IMR-90 (cell line): Measurements from ENCODE around the gene MARCO. TPM values are rescaled to one million over a fixed set of nuclear protein-coding genes. Genes with fewer than 3 reads are reported as not detected.

Experiments
- ATAC-seq: fragments of 200-7000 bp; cut with Tn5 transposase; 2 replicates; pipeline ENCODE4 v1.9.1; 2020; ENCODE audit warnings: low read depth, mild to moderate bottlenecking, moderate library complexity
- BruUV-seq: library from RNA; stranded (reverse); fragments of 400-500 nt; replicated peaks from 2 replicates; lab custom pipeline; 2021; lab: Mats Ljungman, UMichigan
- CTCF ChIA-PET: fragments of 300-600 bp; formaldehyde crosslinking; extraction: SDS; loops from one replicate; lab custom pipeline; 2021; ENCODE audit warnings: antibody characterized with exemption; lab: Yijun Ruan, JAX
- POLR2A ChIA-PET: fragments of 300-600 bp; sonication (Branson Sonifier 250); formaldehyde crosslinking; loops from one replicate; lab custom pipeline; 2022; ENCODE audit warnings: antibody characterized with exemption; ENCODE audit not compliant: unreplicated experiment; lab: Charles Lee
- DNase-seq: peaks from one replicate; pipeline ENCODE4 v3.0.0; 2013
- H2AFZ ChIP-seq: replicated peaks from 2 replicates; pipeline ENCODE3; 2013; ENCODE audit warnings: low read length, mild to moderate bottlenecking; ENCODE audit not compliant: poor library complexity
- H2AK5ac ChIP-seq: 2 replicates; pipeline ENCODE4 v1.6.1; 2013; ENCODE audit warnings: low read depth, low read length, inconsistent platforms
- H2AK9ac ChIP-seq: replicated peaks from 2 replicates; pipeline ENCODE3; 2013; ENCODE audit warnings: mild to moderate bottlenecking, low read depth, low read length, moderate library complexity; ENCODE audit not compliant: poor library complexity
- H2BK120ac ChIP-seq: 2 replicates; pipeline ENCODE4 v1.6.1; 2013; ENCODE audit warnings: low read depth, low read length, inconsistent platforms
- H2BK15ac ChIP-seq: 3 replicates; pipeline ENCODE4 v1.6.1; 2013; ENCODE audit warnings: low read depth, low read length, inconsistent platforms
- H2BK20ac ChIP-seq: 2 replicates; pipeline ENCODE4 v1.6.1; 2013; ENCODE audit warnings: low read depth, mild to moderate bottlenecking, inconsistent platforms, low read length, moderate library complexity
- H2BK5ac ChIP-seq: 2 replicates; pipeline ENCODE4 v1.6.1; 2013; ENCODE audit warnings: mild to moderate bottlenecking, low read depth, low read length, inconsistent platforms; ENCODE audit not compliant: poor library complexity, severe bottlenecking
- H3K14ac ChIP-seq: replicated peaks from 2 replicates; pipeline ENCODE4 v1.6.1; 2013; ENCODE audit warnings: low read depth, low read length, inconsistent platforms
- H3K18ac ChIP-seq: 2 replicates; pipeline ENCODE4 v1.6.1; 2013; ENCODE audit warnings: low read depth, low read length, control low read depth
- H3K23ac ChIP-seq: 2 replicates; pipeline ENCODE4 v1.6.1; 2013; ENCODE audit warnings: low read depth, low read length, inconsistent platforms
- H3K27ac ChIP-seq: 2 replicates; pipeline ENCODE4 v1.5.1; 2013; ENCODE audit warnings: mild to moderate bottlenecking, control low read depth, low read length; ENCODE audit not compliant: insufficient read depth
- H3K27me3 ChIP-seq: 2 replicates; pipeline ENCODE4 v1.6.1; 2013; ENCODE audit warnings: low read length; ENCODE audit not compliant: control insufficient read depth, insufficient read depth
- H3K36me3 ChIP-seq: 2 replicates; pipeline ENCODE4 v1.6.1; 2013; ENCODE audit warnings: low read length, mixed read lengths; ENCODE audit not compliant: control insufficient read depth, insufficient read depth
- H3K4ac ChIP-seq: 2 replicates; pipeline ENCODE4 v1.6.1; 2013; ENCODE audit warnings: low read depth, low read length, inconsistent platforms
- H3K4me1 ChIP-seq: 2 replicates; pipeline ENCODE4 v1.6.1; 2013; ENCODE audit warnings: low read length, mixed read lengths; ENCODE audit not compliant: control insufficient read depth, insufficient read depth
- H3K4me2 ChIP-seq: 2 replicates; pipeline ENCODE4 v1.6.1; 2013; ENCODE audit warnings: low read depth, mild to moderate bottlenecking, control low read depth, low read length, moderate library complexity
- H3K4me3 ChIP-seq: 2 replicates; pipeline ENCODE4 v1.5.1; 2013; ENCODE audit warnings: low read depth, mild to moderate bottlenecking, control low read depth, low read length, moderate library complexity; ENCODE audit not compliant: insufficient read depth
- H3K56ac ChIP-seq: 2 replicates; pipeline ENCODE4 v1.6.1; 2013; ENCODE audit warnings: low read length, inconsistent platforms; ENCODE audit not compliant: insufficient read depth; ENCODE audit errors: extremely low read depth
- H3K79me1 ChIP-seq, 2 experiments: 2 replicates each; pipeline ENCODE4 v1.6.1; 2013; ENCODE audit warnings: low read length in 2 of 2, inconsistent platforms in 1 of 2, low read depth in 1 of 2
- H3K9ac ChIP-seq: 2 replicates; pipeline ENCODE4 v1.6.1; 2013; ENCODE audit warnings: low read depth, low read length, control low read depth
- H3K9me1 ChIP-seq: 2 replicates; pipeline ENCODE4 v1.6.1; 2013; ENCODE audit warnings: low read length, inconsistent platforms; ENCODE audit not compliant: insufficient read depth
- H3K9me3 ChIP-seq: 2 replicates; pipeline ENCODE4 v1.6.1; 2013; ENCODE audit warnings: low read length; ENCODE audit not compliant: control insufficient read depth, insufficient read depth
- H4K20me1 ChIP-seq: 2 replicates; pipeline ENCODE4 v1.6.1; 2013; ENCODE audit warnings: low read length, inconsistent platforms; ENCODE audit not compliant: insufficient read depth
- H4K5ac ChIP-seq: 2 replicates; pipeline ENCODE4 v1.6.1; 2013; ENCODE audit warnings: mild to moderate bottlenecking, low read depth, low read length, control low read depth
- H4K8ac ChIP-seq, 2 experiments: 2 replicates each; pipeline ENCODE4 v1.6.1; 2013; ENCODE audit warnings: low read depth in 2 of 2, low read length in 2 of 2, control low read depth in 1 of 2, inconsistent platforms in 1 of 2
- H4K91ac ChIP-seq: 2 replicates; pipeline ENCODE4 v1.6.1; 2013; ENCODE audit warnings: low read depth, low read length, inconsistent platforms; ENCODE audit not compliant: insufficient read depth
- BHLHE40 ChIP-seq: fragments of 150-350 bp; IDR thresholded peaks from 2 replicates; pipeline ENCODE4 v1.6.1; 2016; ENCODE audit warnings: mild to moderate bottlenecking, low read depth, low read length
- CEBPB ChIP-seq: IDR thresholded peaks from 2 replicates; pipeline ENCODE4 v1.6.1; 2012; ENCODE audit warnings: low read depth, low read length, improper control_type of control experiment
- CHD1 ChIP-seq: IDR thresholded peaks from 2 replicates; pipeline ENCODE4 v1.6.1; 2012; ENCODE audit warnings: low read depth, low read length, improper control_type of control experiment
- CTCF ChIP-seq: conservative IDR thresholded peaks from 2 replicates; pipeline ENCODE4 v1.5.1; 2012; ENCODE audit warnings: mild to moderate bottlenecking, low read depth, low read length, improper control_type of control experiment
- ELK1 ChIP-seq: fragments of 150-350 bp; IDR thresholded peaks from 2 replicates; pipeline ENCODE4 v1.6.1; 2016; ENCODE audit warnings: low read depth, mild to moderate bottlenecking, low read length, moderate library complexity, borderline replicate concordance
- FOS ChIP-seq: fragments of 150-350 bp; IDR thresholded peaks from 2 replicates; pipeline ENCODE4 v1.6.1; 2016; ENCODE audit warnings: low read depth, low read length
- MAFK ChIP-seq: IDR thresholded peaks from 2 replicates; pipeline ENCODE4 v1.6.1; 2012; ENCODE audit warnings: low read depth, low read length, improper control_type of control experiment
- MAZ ChIP-seq: IDR thresholded peaks from 2 replicates; pipeline ENCODE4 v1.6.1; 2012; ENCODE audit warnings: low read depth, mild to moderate bottlenecking, low read length, improper control_type of control experiment, moderate library complexity, borderline replicate concordance
- MXI1 ChIP-seq: IDR thresholded peaks from 2 replicates; pipeline ENCODE4 v1.6.1; 2012; ENCODE audit warnings: low read depth, mild to moderate bottlenecking, low read length, moderate library complexity, borderline replicate concordance
- NFE2L2 ChIP-seq: fragments of 150-350 bp; IDR thresholded peaks from 2 replicates; pipeline ENCODE4 v1.6.1; 2016; ENCODE audit warnings: low read depth, mild to moderate bottlenecking, low read length
- POLR2A ChIP-seq: IDR thresholded peaks from 2 replicates; pipeline ENCODE4 v1.6.1; 2012; ENCODE audit warnings: mild to moderate bottlenecking, low read depth, low read length
- RAD21 ChIP-seq: IDR thresholded peaks from 2 replicates; pipeline ENCODE4 v1.6.1; 2012; ENCODE audit warnings: low read length, improper control_type of control experiment
- RCOR1 ChIP-seq: IDR thresholded peaks from 2 replicates; pipeline ENCODE4 v1.6.1; 2012; ENCODE audit warnings: mild to moderate bottlenecking, low read length, improper control_type of control experiment; ENCODE audit not compliant: insufficient replicate concordance
- RFX5 ChIP-seq: IDR thresholded peaks from 2 replicates; pipeline ENCODE4 v1.8.0; 2012; ENCODE audit warnings: low read depth, mild to moderate bottlenecking, low read length, moderate library complexity
- SMC3 ChIP-seq: fragments of 150-350 bp; IDR thresholded peaks from 2 replicates; pipeline ENCODE4 v1.6.1; 2016; ENCODE audit warnings: low read depth, mild to moderate bottlenecking, antibody characterized with exemption, low read length, moderate library complexity
- USF2 ChIP-seq: fragments of 150-350 bp; IDR thresholded peaks from 2 replicates; pipeline ENCODE4 v1.6.1; 2017; ENCODE audit warnings: mild to moderate bottlenecking, antibody characterized with exemption, low read length, low read depth
- WGBS, 2 experiments: methylation state at CpG; one replicate each; pipeline versions ENCODE4 v1.1.5 to v1.1.7; 2013; ENCODE audit warnings: missing lambda C conversion rate in 2 of 2; ENCODE audit not compliant: insufficient read length in 1 of 2; ENCODE audit errors: extremely low coverage in 2 of 2; 5-methylcytosine and 5-hydroxymethylcytosine counted together
- dilution Hi-C: fragments of 300-500 bp; cut with HindIII; formaldehyde crosslinking; loops from one replicate; pipeline ENCODE4 v1.14.3; 2018; ENCODE audit warnings: low sequenced_read_pairs; ENCODE audit not compliant: unreplicated experiment
- in situ Hi-C: fragments of 300-500 bp; cut with MboI; formaldehyde crosslinking; loops from 3 replicates; pipeline ENCODE4 v1.14.3; 2019; ENCODE audit warnings: low sequenced_read_pairs, inconsistent platforms, mixed read lengths
- intact Hi-C: fragments of 100-400 bp; cut with micrococcal nuclease; formaldehyde crosslinking; loops from 2 replicates; pipeline ENCODE4 v1.10.0; 2022
- polyA plus RNA-seq, 3 experiments: library from polyadenylated mRNA; depleted of rRNA; stranded (reverse); fragments of >200 nt; gene quantifications; 2 replicates each; pipeline ENCODE4 v1.2.3, GENCODE V29; 2012; ENCODE audit warnings: low replicate concordance in 1 of 3
- total RNA-seq: library from RNA; depleted of rRNA; stranded (reverse); fragments of >200 nt; gene quantifications from 2 replicates; pipeline ENCODE4 v1.2.3, GENCODE V29; 2012

Gene MARCO
- total and polyA plus RNA-seq, 2 of the 4 experiments (the other 2 are of a cell fraction) = not detected

- H4K8ac ChIP-seq = no peak overlapping the region
- no peak overlapping the region for H4K5ac ChIP-seq
- H2BK20ac ChIP-seq = no peak overlapping the region
- dilution Hi-C loops (no loop called here), in situ Hi-C loops (no loop called here), intact Hi-C loops (loop anchor here (5.0 kb wide), 2 partner anchors 394 to 464 kb away; no protein-coding TSS in a partner anchor)
- no peak overlapping the region for H3K9ac ChIP-seq
- no peaks in the 10 kb centered on the region for H3K9me3 ChIP-seq
- CTCF ChIA-PET = no interaction called here
- no peak overlapping the region for H2AK9ac ChIP-seq
- H3K79me1 ChIP-seq = no peaks in the 10 kb centered on the region
- ATAC-seq = no peak
- POLR2A ChIA-PET = no interaction called here
- no peak overlapping the region for H2BK120ac ChIP-seq
- H3K18ac ChIP-seq = no peak overlapping the region
- no peak overlapping the region for H2AFZ ChIP-seq
- no peak for DNase-seq
- H3K14ac ChIP-seq = no peak overlapping the region
- no peak overlapping the region for H3K4me3 ChIP-seq
- H3K4me2 ChIP-seq = no peak overlapping the region
- WGBS, 2 experiments = no CpG with 5 or more reads among the region's 4 CpGs
- H3K27ac ChIP-seq = no peak overlapping the region
- H3K4me1 ChIP-seq = no peaks in the 10 kb centered on the region
- no peak overlapping the region for H3K4ac ChIP-seq
- H2BK5ac ChIP-seq = no peak overlapping the region
- H3K56ac ChIP-seq = no peak overlapping the region
- no peak overlapping the region for H3K23ac ChIP-seq
- H3K36me3 ChIP-seq = no peaks in the 10 kb centered on the region
- no peak overlapping the region for H4K91ac ChIP-seq
- H3K9me1 ChIP-seq = no peaks in the 10 kb centered on the region
- no TSS peak for BruUV-seq
- peaks cover 7% of the 10 kb centered on the region for H3K27me3 ChIP-seq
- H2AK5ac ChIP-seq = no peak overlapping the region
- H4K20me1 ChIP-seq = no peaks in the 10 kb centered on the region
- no peak overlapping the region for H2BK15ac ChIP-seq
- TF ChIP-seq MAZ (no peak), FOS (no peak), POLR2A (no peak), MXI1 (no peak), RAD21 (no peak), MAFK (no peak), ELK1 (no peak), CHD1 (no peak), BHLHE40 (no peak), USF2 (no peak), CTCF (no peak), CEBPB (no peak), RCOR1 (no peak), NFE2L2 (no peak), RFX5 (no peak), SMC3 (no peak)
Observed at GRCh38 chr2:119013671-119014070, 71.7 kb downstream of the MARCO start.
